ENCODE data around the gene NDOR1.

The NDOR1 gene

DNA sequence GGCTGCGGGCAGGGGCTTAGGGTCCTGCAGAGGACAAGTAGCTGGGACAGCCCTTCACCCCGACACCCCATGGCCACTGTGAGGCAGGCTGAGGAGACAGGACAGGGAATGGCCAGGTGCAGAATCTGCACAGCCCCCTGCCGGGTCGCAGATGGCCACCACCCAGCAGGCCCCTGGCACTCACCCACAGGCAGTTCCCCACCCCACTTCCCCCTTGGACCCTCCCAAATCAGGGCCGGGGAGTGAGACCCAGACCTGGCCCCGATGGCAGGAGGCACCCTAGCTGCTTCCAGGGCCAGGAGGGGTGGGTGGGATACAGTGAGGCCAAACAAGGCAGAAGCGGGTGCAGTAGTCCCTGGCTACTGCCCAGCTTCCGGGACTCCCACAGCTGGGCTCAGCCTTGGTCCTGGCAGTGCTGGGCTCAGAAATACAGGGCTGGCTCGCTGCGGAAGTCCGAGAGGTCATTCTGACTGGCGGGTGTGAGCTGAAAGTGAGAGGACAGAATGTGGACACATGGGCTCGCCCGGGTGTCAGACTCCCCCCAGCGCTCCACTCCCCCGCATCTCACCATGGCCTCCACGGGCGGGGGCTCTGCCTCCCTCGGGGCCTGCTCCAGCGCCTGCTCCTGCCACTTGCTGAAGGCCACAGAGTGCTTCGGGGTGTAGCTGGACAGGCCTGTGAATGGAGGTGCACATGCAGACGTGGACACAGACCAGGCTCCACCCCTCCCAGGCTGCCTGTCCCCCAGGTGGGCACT, 13.6 kb upstream of the NDOR1 start:
- H3K27me3 ChIP-seq (ENCODE audit: insufficient read depth, low read length, poor library complexity, severe bottlenecking) = no peaks in the 10 kb centered on the region
- no peak overlapping the region for H3K4me3 ChIP-seq (ENCODE audit: low read length, poor library complexity, severe bottlenecking)
- no peak for TF ChIP-seq EZH2phosphoT487 (IDR thresholded peaks at IDR 0.05; ENCODE audit: borderline replicate concordance)
- TF ChIP-seq, protein P1, sequence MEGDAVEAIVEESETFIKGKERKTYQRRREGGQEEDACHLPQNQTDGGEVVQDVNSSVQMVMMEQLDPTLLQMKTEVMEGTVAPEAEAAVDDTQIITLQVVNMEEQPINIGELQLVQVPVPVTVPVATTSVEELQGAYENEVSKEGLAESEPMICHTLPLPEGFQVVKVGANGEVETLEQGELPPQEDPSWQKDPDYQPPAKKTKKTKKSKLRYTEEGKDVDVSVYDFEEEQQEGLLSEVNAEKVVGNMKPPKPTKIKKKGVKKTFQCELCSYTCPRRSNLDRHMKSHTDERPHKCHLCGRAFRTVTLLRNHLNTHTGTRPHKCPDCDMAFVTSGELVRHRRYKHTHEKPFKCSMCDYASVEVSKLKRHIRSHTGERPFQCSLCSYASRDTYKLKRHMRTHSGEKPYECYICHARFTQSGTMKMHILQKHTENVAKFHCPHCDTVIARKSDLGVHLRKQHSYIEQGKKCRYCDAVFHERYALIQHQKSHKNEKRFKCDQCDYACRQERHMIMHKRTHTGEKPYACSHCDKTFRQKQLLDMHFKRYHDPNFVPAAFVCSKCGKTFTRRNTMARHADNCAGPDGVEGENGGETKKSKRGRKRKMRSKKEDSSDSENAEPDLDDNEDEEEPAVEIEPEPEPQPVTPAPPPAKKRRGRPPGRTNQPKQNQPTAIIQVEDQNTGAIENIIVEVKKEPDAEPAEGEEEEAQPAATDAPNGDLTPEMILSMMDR (conservative IDR thresholded peaks at IDR 0.05; ENCODE audit: low read length) = no peak
- H3K4me1 ChIP-seq (ENCODE audit: insufficient read depth, low read length, poor library complexity, severe bottlenecking) = peaks cover 18% of the 10 kb centered on the region
- peaks cover 43% of the 10 kb centered on the region for H3K79me2 ChIP-seq (ENCODE audit: insufficient read depth, low read length)
- H3K4me2 ChIP-seq (ENCODE audit: low read depth, low read length, poor library complexity, severe bottlenecking) = no peak overlapping the region
- no peaks in the 10 kb centered on the region for H3K9me2 ChIP-seq (replicated peaks; ENCODE audit: low read depth, low read length)
- H3F3A ChIP-seq (ENCODE audit: low read depth) = peaks cover 8% of the 10 kb centered on the region; the same call in 1 of the 2 replicates
- H2AFZ ChIP-seq (ENCODE audit: low read length) = no peak overlapping the region
- peaks cover 7% of the 10 kb centered on the region; the same call in 1 of the 2 replicates for H3K36me3 ChIP-seq (ENCODE audit: insufficient read depth, low read length)
- H3K9ac ChIP-seq (ENCODE audit: low read depth, low read length, poor library complexity, severe bottlenecking) = no peak overlapping the region
- peaks cover 26% of the 10 kb centered on the region for H4K20me1 ChIP-seq (ENCODE audit: insufficient read depth, low read length, poor library complexity, severe bottlenecking)
- H3K9me3 ChIP-seq (ENCODE audit: insufficient read depth, low read depth, low read length) = no peaks in the 10 kb centered on the region

DNA sequence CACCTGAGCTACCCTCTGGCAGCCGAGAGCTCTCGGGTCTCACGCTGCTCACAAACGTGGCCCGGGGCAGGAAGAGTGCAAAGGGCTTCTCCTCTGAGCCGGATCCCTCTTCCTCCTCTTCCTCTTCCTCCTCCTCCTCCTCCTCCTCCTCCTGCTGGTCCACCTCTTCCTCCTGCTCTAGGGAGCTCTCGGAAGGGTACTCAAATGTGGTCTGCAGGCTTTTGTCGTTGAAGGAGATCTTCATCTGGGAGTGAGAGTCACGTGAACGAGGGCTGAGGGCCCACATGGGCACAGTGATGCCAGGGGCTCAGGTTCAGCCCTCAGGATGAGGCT, 13.1 kb upstream of the NDOR1 start:
- no peak for TF ChIP-seq EZH2phosphoT487 (IDR thresholded peaks at IDR 0.05; ENCODE audit: borderline replicate concordance)
- TF ChIP-seq, protein P1 (conservative IDR thresholded peaks at IDR 0.05; ENCODE audit: low read length) = no peak
- no peak overlapping the region for H2AFZ ChIP-seq (ENCODE audit: low read length)
- H3K79me2 ChIP-seq (ENCODE audit: insufficient read depth, low read length) = peaks cover 40% of the 10 kb centered on the region
- H3K9me3 ChIP-seq (ENCODE audit: insufficient read depth, low read depth, low read length) = no peaks in the 10 kb centered on the region
- peaks cover 8% of the 10 kb centered on the region; the same call in 1 of the 2 replicates for H3F3A ChIP-seq (ENCODE audit: low read depth)
- peaks cover 13% of the 10 kb centered on the region for H3K4me1 ChIP-seq (ENCODE audit: insufficient read depth, low read length, poor library complexity, severe bottlenecking)
- no peak overlapping the region for H3K4me2 ChIP-seq (ENCODE audit: low read depth, low read length, poor library complexity, severe bottlenecking)
- H3K36me3 ChIP-seq (ENCODE audit: insufficient read depth, low read length) = peaks cover 7% of the 10 kb centered on the region; the same call in 1 of the 2 replicates
- H3K9me2 ChIP-seq (replicated peaks; ENCODE audit: low read depth, low read length) = no peaks in the 10 kb centered on the region
- H4K20me1 ChIP-seq (ENCODE audit: insufficient read depth, low read length, poor library complexity, severe bottlenecking) = peaks cover 24% of the 10 kb centered on the region
- no peak overlapping the region for H3K4me3 ChIP-seq (ENCODE audit: low read length, poor library complexity, severe bottlenecking)
- no peak overlapping the region for H3K9ac ChIP-seq (ENCODE audit: low read depth, low read length, poor library complexity, severe bottlenecking)
- H3K27me3 ChIP-seq (ENCODE audit: insufficient read depth, low read length, poor library complexity, severe bottlenecking) = no peaks in the 10 kb centered on the region

DNA sequence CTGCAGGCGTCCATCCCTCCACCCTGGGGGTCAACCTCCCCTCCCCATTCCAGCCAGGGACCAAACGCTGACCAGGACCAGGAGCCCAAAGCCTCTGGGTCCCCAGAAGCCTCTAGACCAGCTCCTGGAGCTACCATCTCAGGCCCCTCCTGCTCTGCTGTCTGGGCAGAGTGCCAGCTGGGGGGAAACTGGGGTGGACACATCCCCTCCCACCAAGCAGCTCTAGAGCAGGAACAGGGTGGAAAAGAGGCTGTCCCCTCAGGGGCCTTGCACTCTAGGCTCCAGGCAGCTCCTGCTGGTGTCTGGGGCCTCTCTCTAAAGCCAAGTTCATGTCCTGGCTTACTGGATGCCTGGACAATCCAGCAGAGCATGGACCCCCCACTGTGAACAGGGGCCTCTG, 12.6 kb upstream of the NDOR1 start:
- TF ChIP-seq, protein P1 (conservative IDR thresholded peaks at IDR 0.05; ENCODE audit: low read length) = no peak
- TF ChIP-seq EZH2phosphoT487 (IDR thresholded peaks at IDR 0.05; ENCODE audit: borderline replicate concordance) = no peak
- Histone ChIP-seq H3K27me3 (ENCODE audit: insufficient read depth, low read length, poor library complexity, severe bottlenecking) (no peaks in the 10 kb centered on the region), H3K9ac (ENCODE audit: low read depth, low read length, poor library complexity, severe bottlenecking) (no peak overlapping the region), H4K20me1 (ENCODE audit: insufficient read depth, low read length, poor library complexity, severe bottlenecking) (peaks cover 20% of the 10 kb centered on the region), H3K79me2 (ENCODE audit: insufficient read depth, low read length) (peaks cover 40% of the 10 kb centered on the region), H3K9me3 (ENCODE audit: insufficient read depth, low read depth, low read length) (no peaks in the 10 kb centered on the region), H3K4me2 (ENCODE audit: low read depth, low read length, poor library complexity, severe bottlenecking) (no peak overlapping the region), H3F3A (ENCODE audit: low read depth) (peaks cover 8% of the 10 kb centered on the region; the same call in 1 of the 2 replicates), H3K4me3 (ENCODE audit: low read length, poor library complexity, severe bottlenecking) (no peak overlapping the region), H3K4me1 (ENCODE audit: insufficient read depth, low read length, poor library complexity, severe bottlenecking) (peaks cover 14% of the 10 kb centered on the region), H2AFZ (ENCODE audit: low read length) (no peak overlapping the region), H3K36me3 (ENCODE audit: insufficient read depth, low read length) (peaks cover 7% of the 10 kb centered on the region; the same call in 1 of the 2 replicates), H3K9me2 (replicated peaks; ENCODE audit: low read depth, low read length) (no peaks in the 10 kb centered on the region)

Measured in Loucy (cell line).